ENCODE data around the gene ZDBF2.
"Not testable (repeated sequence)": the region's sequence is repeated elsewhere in the genome, so short reads cannot be mapped to it uniquely, and the experiment has no call there.

The ZDBF2 gene

DNA sequence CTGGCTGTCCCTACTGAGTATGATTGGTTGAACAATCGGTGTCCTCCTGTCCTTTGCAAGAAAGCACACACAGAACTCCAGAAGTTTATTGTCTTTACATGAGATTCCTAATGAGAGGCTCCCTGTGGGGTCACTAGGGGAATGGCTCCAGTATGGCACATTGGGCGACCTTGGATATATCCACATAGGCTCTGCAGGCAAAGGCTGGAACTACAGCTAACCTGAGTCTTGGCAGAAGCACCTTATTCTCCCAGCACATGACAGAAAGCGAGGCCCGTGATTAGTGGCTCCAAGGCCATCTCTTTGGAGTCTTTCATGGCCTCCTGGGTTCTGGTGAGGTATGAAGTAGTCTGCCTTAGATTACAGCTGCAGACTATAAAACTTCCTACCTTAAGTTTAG lies 49.0 kb downstream of the ZDBF2 start:
- no peak for DNase-seq (ENCODE audit: low read depth)

DNA sequence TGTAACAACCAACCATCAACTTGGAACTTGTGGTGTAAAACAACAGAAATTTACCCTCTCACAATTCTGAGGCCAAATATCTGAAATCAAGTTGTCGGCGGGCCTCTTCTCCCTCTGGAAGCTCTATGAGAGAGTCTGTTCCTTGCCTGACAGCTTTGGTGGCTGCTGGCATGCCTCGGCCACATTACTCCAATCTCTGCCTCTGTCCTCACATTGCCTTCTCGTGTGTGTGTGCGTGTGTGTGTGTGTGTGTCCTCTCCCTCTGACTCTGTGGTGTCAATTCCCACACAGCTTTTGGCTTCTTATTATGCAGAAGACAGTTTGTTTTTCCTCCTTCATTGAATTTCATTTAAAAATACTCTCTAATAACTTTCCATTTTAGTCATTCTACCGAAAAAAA lies 50.4 kb downstream of the ZDBF2 start:
- no peak for DNase-seq (ENCODE audit: low read depth)

DNA sequence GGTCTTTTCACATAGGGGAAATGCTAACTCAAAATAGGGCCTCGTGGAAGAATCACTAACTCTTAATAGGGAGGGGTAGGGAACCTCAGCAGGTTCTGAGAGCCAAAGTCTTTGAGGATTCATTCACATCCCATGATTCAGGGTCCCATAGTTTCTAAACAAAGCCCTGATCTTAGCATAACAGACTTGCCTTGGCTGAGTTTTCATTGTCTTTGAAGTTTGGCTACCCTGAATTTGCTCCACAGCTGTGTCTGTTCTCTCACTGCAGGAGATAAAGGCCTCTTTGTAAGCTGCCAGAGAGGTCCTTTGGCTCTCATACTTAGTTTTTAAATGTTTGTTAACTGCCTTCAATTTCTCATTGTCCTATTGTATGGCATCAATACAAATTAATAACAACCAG lies 54.5 kb downstream of the ZDBF2 start:
- no peak for DNase-seq (ENCODE audit: low read depth)

DNA sequence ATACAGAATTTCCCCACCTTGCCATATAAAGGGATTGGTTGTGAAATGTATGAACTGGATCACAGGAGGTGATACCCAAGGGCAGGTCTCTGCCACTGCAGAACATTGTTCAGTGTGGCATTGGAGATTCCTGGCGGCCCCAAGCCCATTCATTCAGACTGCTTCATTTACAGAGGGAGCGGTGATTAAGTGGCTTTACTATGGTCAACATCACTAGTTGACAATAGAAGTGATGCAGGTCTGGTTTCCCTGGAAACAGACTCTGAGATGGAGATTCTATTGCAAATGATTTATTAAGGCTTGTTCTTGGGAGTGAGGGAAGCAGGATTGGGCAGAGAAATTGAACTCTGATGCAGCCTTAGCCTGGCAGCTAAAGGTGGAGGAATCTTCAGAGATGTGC lies 62.4 kb downstream of the ZDBF2 start:
- DNase-seq (ENCODE audit: low read depth), result no peak

DNA sequence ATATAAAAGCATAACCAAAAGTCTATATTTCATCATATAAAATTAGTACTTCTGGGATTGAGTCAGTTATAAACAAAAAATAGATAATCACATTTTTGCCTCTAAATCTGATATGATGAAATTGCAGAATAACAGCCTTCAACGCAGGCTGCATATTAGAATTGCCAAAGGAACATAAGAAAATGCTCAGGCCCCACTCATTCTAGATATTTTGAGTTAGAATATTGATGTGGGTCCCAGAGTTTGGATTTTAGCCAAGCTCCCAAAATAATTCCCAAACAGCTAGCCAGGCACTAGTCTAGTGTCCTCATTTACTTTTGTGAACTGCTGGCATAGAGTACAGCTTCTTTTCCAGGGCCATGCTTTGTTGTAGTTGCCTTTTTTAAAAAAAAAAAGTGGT lies 63.5 kb downstream of the ZDBF2 start:
- DNase-seq (ENCODE audit: low read depth), result no peak

DNA sequence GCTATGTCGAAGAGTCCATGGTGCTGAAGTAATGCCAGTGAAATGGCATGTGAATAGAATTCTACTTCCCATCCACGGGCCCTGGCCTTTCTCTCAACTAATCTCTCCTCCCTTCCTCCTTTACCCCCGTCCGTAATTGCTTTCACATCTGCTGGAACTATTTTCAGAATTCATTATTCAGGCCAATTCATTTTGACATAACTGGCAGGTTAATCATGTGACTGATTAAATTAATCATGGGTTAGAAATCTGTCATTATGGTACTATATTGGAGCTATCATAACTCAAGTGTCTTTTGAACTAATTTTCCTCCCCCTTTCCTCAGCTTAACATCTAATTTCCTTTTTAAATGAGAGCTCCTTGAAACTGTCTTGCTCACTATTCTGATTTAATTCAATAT lies 66.9 kb downstream of the ZDBF2 start:
- DNase-seq (ENCODE audit: low read depth), result no peak

DNA sequence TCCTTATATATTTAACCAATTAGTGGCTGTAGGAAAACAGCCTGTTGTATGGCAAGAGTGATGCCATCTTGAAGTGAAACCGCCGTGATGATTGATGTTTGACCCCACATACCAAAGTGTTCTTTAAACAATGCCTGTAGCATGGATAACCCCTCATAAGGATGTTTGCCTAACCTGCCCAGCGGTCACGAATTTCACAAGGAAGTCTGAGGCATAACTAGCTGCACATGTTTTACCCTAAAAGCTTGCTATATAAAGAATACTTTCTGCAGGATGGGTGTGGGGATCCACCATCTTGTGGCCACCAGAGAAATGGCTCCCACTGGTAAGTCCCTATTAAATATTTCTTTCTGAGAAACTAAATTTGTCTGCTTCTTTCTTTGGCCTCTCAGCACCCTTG lies 68.7 kb downstream of the ZDBF2 start:
- no peak for DNase-seq (ENCODE audit: low read depth)

DNA sequence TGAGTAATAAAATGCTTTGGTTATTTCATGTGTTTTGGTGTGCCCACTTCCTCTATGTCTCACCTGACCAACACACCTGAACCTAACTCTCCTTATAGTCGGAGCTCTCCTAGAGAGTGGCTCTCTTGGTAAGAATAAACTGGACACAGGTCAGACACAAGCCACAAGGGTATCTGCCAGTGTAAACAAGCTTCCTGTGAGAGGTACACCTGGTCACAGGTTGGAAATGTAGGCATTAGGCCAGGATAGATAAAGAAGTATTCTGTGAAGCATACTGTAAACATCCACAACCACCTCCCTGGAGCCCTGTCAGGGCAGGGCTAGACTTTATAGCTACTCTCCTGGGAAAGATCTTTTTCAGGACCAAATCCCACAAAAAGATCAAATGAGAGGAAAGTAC lies 69.4 kb downstream of the ZDBF2 start:
- DNase-seq (ENCODE audit: low read depth), result no peak

DNA sequence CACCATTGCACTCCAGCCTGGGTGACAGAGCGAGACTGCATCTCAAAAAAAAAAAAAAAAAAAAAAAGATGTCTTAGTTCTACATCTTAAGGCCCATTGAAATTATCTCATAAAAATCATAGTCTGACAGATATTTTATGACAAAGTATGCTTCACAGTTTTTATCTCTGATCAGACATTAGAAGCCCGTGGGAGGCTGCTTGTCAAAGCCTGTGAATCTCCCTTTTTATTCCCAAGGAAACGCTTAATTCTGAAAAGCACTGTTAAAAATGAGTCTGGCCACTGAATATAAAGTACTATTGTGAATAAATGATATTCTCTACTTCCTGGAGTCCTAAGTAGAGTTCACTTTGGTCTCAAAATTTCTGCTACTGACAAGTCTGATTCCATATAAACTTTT lies 71.1 kb downstream of the ZDBF2 start:
- DNase-seq (ENCODE audit: low read depth), result no peak

DNA sequence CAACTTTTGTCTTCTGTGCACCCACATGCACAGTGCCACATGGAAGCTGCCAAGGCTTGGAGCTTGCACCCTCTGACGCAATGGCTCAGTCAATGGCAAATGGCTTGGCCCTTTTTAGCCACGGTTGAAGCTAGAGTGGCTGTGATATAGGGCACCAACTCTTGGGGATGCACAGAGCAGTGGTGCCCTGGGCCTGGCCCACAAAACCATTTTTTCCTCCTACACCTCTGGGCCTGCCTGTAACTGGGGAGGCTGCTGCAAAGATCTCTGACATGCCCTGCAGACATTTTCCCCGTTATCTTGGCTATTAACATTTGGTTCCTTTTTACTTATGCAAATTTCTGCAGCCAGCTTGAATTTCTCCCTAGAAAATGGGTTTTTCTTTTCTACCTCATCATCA lies 74.9 kb downstream of the ZDBF2 start:
- no peak for DNase-seq (ENCODE audit: low read depth)

DNA sequence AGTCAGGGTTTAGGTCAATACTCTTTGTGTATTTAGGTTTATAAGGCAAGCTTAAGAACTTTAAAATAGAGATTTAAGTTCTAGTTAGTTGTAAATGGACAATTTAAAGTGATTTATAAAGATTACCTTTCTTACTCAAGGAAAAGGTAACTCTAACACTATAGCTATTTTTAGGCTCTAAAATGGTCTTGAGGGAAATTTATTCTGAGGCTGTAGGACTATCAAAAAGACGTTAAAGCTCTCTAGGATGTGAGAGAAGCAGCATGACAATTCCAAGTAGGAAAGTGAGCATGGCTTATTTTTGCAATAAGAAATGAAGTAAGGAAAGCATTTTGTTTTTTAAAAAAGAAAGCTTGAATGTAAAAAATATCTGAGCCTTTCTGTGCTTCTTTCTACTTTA lies 78.1 kb downstream of the ZDBF2 start:
- DNase-seq (ENCODE audit: low read depth), result no peak

DNA sequence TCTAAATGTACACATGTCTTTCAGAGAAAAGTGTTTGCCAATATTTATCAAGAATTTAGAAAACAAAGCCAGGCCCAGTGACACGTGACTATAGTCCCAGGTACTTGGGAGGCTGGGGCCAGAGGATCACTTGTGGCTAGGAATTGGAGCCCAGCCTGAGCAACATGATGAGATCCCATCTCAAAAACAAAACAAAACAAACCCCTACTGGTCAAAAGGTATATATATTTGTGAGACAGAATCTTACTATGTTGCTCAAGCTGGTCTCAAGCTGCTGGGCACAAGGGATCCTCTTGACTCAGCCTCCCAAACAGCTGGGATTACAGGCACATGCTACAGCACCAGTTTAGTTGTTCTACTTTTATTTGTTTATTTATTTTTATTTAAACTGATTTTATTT lies 79.2 kb downstream of the ZDBF2 start:
- DNase-seq (ENCODE audit: low read depth), result no peak

DNA sequence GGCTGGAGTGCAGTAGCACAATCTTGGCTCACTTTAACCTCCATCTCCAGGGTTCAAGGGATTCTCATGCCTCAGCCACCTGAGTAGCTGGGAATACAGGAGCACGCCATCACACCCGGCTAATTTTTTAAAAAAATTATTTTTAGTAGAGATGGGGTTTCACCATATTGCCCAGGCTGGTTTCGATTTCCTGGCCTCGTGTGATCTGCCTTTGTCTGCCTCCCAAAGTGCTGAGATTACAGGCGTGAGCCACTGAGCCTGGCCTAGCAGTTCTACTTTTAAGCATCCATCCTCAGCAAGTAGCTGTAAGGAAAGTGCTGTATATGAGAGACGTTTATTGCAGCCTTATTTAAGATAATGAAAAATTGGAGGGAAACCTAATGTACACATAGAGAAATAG lies 79.7 kb downstream of the ZDBF2 start:
- no peak for DNase-seq (ENCODE audit: low read depth)

DNA sequence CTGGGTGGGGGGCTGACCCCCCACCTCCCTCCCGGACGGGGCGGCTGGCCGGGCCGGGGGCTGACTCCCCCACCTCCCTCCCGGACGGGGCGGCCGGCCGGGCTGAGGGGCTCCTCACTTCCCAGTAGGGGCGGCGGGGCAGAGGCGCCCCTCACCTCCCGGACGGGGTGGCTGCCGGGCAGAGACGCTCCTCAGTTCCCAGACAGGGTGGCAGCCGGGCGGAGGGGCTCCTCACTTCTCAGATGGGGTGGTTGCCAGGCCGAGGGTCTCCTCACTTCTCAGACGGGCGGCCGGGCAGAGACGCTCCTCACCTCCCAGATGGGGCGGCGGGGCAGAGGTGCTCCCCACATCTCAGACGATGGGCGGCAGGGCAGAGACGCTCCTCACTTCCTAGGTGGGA lies 82.4 kb downstream of the ZDBF2 start:
- DNase-seq (ENCODE audit: low read depth), result not testable (repeated sequence)

DNA sequence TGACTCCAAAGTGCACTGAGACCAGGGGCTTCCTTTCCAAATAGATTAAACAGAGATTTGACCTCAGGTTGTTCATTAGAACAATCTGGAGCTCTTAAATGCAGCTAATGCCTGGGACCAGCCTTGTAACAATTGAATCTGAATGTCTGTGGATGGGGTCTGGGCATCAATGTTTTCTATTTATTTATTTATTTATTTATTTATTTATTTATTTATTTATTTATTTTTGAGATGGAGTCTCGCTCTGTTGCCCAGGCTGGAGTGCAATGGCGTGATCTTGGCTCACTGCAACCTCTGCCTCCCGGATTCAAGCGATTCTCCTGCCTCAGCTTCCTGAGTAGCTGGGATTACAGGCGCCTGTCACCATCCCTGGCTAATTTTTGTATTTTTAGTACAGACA lies 86.4 kb downstream of the ZDBF2 start:
- DNase-seq (ENCODE audit: low read depth), result not testable (repeated sequence)

DNA sequence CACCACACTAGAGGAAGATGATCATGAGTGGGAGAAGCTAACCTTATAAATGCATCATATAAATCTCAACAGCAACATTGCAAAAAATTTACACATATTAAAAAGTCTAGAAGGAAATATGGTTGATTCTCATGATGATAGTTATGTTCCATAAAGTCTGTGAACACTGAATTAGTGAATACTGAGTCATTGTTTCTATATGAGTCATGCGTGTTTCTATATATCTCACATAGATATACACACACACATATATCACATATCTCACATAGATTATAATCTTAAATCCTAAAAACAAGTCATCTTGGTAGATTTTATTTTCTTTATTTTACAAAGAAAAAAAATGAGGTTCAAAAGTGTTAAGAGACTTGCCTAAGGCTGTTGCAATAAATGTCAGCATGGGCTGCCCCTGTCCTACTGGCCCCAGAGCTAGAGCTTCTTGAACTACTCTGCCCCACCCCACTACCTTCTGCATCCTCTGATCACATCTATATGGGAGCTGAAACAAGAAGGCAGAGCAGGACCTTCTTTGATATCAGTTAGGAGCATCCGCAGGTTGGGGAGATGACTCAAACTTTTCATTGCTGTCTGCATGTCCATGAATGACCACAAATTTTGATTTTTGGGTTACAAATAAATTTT lies 87.1 kb downstream of the ZDBF2 start:
- DNase-seq (ENCODE audit: low read depth), result no peak
